DMS 273 (cell line): ENCODE results near the gene ABCB1.
A peak's percentile ranks its signal among the peaks of the same experiment; 100 is the strongest.

ENCODE experiments used
- DNase-seq: peaks from one replicate; lab custom pipeline; 2025; ENCODE audit not compliant: unreplicated experiment; lab: John Stamatoyannopoulos, UW

The ABCB1 gene

DNA sequence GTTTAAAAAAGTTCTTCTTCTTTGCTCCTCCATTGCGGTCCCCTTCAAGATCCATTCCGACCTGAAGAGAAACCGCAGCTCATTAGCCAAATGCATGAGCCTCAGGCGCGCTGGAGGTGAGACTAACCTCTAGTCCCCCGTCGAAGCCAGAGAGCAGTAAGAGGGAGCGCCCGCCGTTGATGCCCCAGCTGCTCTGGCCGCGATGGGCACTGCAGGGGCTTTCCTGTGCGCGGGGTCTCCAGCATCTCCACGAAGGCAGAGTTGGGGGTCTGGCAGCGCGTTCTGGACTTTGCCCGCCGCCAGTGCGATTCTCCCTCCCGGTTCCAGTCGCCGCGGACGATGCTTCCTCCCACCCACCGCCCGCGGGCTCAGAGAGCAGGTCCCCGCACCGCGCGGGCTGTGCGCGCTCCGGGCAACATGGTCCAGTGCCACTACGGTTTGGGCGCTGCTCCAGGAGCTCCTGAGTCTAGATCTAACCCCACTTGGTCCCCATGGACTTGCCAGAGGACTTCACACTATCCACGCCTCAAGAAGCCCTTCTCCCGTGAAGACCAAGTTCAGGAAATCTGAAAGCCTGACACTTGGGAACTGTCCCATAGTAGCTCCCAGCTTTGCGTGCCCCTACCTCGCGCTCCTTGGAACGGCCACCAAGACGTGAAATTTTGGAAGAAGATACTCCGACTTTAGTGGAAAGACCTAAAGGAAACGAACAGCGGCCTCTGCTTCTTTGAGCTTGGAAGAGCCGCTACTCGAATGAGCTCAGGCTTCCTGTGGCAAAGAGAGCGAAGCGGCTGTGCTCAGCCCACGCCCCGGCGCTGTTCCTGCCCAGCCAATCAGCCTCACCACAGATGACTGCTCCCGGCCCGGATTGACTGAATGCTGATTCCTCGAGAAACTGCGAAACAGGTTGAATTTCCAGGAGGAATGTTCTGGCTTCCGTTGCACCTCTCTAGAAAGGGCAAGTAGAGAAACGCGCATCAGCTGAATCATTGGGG, at the start of gene ABCB1:
Gene ABCB1, minus strand, starts transcription at position 755 of the 995 bp plus-strand sequence. Its CDS starts 700 bp downstream, at position 55.
- DNase-seq = peak; percentile 35

DNA sequence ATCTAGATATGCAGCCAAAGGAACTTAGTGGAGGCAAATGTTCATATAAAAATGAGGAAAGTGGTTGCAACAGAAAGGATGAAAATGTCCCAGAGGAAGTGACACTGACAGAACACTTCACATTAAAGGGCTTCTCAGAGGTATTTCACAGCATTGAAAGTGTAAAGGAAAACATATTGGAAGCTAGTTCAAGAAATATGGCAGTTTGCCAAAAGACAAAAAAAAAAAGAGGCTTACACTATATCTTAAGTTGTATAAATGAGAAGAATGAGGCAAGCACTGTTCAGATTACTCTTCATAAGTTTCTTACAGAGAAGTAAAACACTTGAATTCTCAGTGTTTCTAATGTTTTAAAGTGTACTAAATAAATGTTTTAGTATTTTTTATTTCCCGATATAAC, 47.6 kb upstream of the ABCB1 start:
- DNase-seq = peak; percentile 17

DNA sequence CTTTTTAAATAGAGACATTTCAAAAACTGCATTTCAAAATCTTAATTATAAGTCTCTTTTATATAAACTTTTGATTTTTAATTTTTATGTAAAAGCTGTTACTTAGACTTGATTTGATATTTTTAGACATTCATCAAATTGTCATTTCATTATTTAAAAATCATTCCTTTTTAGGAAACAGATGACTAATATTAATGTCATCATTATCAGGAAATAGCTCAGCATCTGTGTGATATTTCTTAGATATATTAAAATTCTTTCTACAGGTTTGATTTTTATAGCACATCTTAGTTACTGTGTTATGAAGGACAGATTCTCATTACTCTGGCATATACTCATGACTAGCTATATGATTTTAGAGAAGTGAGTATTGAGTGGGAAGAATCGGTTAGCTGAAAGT, 44.8 kb upstream of the ABCB1 start:
- DNase-seq = no peak

DNA sequence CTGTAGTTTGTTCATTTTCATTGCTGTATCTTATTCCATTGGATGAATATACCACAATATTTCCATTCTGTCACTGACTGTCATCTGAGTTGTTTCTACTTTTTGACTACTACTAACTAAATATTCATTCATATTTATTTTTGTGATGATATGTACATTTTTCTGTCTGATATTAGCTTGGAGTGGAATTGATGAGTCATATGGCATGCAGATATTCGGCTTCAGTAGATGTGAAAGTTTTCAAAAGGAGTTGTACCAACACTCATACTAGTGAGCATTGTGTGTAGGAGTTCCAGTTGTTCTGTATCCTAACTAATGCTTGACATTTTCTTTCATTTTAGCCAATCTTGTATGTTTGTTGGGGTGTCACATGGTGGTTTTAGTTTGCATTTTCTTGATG, 35.2 kb upstream of the ABCB1 start:
- no peak for DNase-seq

DNA sequence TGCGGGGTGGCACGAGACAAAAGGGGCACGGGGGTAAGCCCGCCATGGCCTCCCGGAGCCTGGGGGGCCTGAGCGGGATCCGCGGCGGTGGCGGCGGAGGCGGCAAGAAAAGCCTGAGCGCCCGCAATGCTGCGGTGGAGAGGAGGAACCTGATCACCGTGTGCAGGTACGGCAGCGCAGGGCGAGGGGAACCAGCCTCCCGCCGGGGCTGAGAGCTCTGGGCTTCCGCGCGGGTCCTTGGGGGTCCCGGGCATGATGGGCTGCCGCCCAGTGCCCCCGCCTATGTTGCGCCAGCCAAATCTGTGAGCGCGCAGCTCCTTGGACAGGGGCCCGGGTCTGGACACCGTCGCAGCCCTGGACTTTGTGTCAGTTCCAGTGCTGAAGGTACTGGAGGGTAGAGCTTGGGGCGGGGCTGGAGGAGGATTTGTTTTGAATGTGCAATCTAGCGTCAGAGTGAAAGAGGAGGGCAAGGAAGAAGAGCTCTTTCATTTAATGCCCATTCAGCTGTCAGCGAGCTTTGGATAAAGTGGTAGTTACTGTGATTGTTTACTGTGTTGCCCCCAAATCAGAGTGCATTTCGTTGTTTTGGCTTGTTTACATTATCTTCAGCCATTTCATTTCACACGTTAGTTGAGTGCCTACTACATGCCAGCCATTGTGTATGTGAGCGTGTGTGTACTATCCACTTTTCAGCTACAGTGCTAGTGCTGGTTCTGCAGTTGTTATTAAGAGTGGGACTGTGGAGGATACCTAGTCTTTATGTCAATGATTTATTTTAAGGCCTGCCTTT, 28.3 kb upstream of the ABCB1 start:
- peak; percentile 38 for DNase-seq

DNA sequence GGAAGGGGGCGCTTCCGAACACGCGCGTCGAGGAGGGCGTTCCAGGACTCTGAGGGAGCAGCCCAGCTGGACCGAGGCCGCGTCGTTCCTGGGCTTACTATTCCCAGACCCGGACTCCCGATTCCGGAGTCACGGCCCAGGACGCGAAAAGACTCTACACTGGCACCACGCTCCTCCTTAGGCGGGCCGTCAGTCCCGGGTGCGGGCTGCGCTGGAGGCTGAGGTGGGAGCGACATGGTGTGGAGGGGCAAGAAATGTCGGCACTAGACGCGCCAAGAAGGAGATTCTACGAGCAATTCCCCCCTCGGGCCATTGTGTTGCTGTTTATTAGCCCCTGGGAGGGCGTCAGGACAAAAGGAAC, 26.9 kb upstream of the ABCB1 start:
- peak; percentile 60 for DNase-seq

DNA sequence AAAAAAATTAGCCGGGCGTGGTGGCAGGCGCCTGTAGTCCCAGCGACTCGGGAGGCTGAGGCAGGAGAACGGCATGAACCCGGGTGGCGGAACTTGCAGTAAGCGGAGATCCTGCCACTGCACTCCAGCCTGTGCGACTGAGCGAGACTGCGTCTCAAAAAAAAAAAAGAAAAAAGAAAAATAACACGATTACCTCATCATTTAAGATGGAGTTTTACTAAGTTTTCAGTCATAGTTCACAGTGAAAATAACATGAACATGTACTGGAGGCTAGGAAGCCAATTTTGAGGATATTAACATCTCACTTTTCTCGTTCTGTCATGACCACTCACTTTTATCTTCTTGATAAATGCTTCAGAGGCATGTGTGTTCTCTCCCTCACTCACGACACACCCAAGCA, 24.4 kb upstream of the ABCB1 start:
- DNase-seq = no peak

DNA sequence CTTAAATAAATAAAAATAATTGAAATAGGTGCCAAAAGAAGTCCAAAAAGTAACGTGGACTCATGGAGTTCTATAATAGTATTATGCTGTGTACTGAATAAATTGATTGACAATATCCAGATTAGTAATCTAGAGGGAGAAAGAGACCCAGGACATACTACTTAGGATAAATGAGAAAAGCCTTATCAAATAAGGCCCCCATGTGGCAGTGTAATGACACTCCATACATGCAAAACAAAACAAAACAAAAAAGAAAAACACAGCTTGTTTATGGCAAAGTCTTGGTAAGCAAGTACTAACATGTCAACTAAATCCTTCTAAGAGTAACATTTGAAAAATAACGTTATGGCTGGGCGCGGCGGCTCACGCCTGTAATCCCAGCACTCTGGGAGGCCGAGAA, 23.9 kb upstream of the ABCB1 start:
- peak; percentile 10 for DNase-seq

DNA sequence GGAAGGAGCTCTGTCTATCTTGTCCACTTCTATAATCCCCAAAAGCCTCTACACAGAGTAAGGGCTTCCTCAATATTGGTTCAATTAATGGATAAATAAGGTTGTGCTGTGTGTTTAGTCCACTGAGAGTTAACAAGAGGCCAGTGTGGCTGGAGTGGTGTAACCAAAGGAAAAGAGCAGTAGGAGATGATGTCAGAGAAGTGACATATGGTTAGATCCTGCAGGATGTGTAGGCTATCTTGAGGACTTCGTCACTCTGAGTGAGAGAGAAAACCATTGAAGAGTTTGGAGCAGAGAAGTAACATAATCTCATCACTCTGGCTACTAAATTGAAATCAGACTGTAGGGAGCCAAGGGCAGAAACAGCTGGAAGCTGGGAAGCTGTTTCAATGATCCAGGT, 14.5 kb upstream of the ABCB1 start:
- no peak for DNase-seq

DNA sequence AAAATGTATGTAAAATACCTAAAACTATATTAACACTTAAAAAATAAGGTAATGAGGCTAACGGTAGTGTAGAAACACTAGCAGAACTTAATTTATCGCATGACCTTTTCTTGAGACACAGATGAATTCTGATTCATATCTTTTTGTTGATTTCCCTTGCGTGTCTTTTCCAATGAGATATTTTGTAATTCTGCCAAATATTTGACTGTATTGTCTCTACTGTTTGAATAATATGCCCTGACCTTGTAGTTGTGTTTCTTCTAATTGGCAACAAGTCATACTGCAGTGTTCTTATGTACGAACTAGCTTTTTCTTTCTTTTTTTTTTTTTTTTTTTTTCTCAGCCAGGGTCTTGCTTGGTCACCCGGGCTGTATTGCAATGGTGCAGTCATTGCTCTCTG, 9.2 kb upstream of the ABCB1 start:
- DNase-seq = no peak

DNA sequence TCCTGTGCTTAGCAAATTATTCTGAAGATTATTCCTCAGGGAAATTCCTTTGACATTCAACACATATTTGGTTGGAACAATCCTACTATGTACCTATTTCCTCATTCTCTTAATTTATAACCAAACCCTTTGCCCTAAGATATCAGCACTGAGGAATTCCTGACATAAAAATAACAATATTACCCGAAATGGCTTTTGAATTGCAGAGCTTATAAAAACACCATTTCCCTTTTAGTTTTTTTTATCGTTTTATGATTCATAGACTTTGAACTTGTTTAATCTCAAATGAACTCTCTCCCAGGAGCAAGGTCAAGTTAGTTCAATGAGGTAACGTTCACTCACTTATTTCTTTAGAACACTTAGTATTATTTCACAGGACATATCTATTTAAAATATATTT, 7.7 kb upstream of the ABCB1 start:
- DNase-seq = no peak

DNA sequence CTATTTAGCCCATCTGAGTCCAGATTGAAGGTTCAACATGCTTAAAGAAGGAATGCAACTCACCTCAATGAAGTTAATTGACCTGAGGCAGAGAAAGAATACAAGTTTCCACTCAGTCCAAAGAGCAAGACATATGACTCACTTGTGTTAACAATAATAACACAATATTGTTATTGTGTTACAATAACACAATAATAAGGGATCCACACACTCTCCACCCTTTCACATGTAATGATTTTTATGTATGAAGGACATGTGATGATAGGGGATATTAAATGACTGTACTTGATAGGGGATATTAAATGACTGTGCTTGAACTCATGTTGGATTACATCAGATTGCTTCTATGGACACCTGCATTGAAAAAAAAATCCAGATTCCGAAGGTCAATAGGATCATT, 3.6 kb upstream of the ABCB1 start:
- no peak for DNase-seq

DNA sequence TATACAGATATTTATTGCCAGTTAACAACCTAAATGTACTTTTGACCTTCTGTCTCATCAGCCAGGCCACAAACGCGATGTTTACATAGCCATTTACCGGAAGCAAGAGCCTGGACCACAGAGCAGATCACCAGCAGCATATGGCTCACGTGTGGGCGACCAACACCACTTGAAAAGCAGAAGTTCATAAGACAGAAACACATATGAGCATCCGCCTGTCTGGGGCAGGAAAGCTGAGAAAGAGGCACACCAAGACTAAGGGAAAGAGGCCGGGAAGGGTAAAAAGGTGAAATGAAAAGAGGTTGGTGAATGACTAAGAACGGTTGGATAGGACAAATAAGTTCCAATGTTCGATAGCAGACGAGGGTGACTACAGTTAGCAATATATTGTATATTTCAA, 1.3 kb downstream of the ABCB1 start:
- DNase-seq = no peak

DNA sequence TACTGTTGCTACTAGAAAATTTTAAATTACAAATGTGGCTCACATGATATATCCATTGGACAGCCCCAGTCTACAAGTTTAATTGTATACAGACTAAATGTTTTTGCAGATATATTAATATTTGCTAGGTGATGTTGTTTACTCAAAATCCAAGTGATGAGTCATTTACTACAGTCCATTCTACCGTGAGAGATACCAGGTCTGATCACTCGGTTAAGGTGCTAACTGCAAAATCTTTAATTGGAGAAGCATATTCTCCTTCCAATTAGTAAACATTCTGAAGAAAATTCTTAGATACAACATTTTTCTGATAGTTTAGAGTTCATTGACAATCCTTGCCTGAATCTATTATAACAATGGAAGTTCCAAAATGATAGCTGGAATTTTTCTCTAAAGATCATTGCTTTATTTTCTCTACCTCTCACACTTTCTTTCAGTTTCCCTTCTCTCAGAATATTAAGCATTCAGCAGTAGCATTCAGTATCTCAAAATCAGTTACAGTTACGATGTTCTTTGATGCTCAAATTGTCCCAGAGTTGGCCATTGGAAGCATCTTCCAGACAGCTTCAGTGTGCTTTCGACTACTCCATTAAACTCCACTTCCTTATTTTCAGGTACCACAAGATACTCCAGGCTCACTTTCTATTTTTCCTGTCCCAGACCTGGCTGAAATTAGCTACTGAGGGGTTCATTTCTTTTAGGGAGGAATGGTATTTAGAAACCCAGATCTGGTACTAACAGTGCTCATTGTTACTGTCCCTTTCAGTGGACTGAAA, 2.3 kb downstream of the ABCB1 start:
- no peak for DNase-seq

DNA sequence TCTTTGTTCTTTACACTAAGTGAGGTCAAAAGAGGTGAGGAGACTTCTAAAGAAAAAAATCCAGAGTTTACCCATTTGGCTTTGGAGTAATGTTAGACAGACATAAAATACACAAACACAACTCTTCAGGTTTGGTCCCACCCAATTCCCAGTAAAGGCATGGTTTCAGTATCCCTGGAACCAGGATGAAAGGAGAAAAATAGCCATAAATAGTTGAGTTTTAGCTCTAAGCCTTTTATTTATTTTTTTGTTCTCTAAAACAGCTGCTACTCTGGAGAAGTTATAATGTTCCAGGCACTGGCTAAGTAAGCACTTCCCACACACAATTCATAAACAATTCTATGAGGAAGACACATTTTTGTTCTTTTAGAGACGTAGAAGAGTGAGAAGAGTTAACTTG, 4.0 kb downstream of the ABCB1 start:
- no peak for DNase-seq

DNA sequence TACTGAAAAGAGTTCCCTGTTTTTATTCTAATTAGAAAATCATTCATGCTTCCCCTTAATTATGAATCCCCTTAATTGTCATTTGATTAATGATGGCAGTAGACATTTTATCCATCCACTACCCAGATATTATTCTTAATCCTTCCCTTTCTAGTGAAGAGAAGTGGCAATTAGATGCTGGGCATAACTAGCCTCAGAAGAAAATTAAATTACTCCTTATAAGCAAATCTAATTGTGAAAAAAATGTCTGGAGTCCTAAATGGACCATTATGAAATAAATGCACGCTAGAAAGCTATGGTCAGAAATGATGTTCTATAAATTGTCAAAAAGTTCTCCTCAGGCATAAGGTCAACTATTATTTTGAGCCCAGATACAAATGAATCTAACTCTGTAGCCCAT, 4.5 kb downstream of the ABCB1 start:
- DNase-seq = no peak

DNA sequence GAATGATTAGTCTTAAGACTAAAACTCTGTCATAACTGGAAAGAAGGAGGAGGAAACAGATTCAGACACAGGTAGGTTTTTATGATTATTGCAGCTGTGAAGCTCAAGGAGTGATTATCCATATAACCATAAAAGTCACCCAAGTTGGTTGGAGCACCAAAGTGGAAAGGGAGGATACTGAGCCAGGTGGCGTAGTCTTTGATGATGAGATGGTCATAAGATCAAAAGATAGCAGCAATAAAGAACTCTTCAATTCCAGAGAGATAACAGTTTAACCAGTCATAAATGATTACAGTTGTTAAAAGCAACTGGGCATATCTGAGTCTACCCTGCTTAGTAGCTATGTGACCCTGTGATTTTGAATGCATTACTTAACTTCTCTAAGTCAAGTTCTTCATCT, 8.4 kb downstream of the ABCB1 start:
- DNase-seq = no peak

DNA sequence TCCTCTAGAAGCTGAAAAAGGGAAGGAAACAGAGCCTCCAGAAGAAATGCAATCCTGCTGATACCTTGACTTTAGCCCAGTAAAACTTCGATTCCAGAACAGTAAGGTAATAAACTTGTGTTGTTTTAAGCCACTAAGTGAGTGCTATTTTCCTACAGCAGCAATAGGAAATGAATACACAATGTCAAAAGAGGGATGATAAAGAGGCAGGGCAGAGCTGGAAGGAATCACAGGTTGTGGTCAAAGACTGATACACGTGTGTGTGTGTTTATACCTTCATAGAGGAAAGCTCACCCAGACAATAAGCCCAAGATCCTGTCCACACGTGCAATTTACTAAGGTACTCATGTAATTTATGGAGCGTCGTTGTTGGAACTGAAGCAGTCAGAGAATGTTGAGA, 9.5 kb downstream of the ABCB1 start:
- no peak for DNase-seq

DNA sequence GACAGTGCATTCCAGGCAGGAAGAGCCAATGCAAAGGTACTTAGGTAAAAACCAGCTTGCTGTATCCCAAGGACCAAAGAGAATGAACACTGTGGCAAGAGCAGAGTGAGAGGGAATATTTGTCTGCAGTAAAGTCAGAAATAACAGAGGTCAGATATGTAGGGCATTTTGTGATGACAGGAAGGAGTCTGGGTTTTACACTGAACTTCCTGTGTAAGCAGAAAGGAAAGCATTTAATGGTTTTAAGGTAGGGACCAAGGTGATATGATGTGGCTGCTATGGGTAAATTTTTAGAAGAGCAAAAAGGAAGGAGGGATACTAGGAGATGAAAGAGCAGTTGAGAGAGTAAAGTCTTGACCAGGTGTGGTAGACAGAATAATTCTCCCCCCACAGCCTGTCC, 10.1 kb downstream of the ABCB1 start:
- DNase-seq = no peak

DNA sequence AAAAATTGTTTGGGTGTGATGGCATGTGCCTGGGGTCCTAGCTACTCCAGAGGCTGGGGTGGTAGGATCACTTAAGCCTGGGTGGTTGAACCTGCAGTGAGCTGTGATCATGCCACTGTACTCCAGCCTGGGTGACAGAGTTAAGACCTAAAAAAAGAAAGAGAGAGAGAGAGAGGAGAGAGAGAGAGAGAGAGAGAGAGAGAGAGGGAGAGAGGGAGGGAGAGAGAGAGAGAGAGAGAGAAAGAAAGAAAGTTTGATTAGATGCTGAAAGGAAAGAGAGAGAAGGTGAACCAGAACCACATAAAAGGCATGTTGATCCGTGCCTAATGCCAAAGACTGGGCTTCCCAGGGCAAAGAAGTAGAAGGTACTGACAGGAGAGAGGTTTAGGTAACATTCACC, 11.1 kb downstream of the ABCB1 start:
- no peak for DNase-seq

DNA sequence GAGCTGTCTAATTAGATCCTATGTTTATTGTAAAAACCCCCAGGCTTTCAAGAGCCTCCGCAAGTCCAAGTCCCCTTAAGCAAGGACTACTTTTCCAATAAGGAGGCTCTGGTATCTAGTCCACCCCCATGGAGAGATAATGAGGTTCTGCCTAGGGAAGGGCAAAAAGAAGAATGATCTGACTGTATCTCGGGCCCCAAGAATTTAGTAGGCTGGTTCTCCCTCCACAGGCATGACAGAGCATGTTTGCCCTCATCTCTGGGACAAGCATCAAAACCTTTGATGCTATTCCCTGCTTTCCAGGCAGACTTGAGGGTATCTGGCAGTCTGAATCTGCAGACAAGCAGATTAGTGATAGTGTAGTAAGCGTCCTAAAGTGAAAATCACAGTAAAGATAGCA, 19.0 kb downstream of the ABCB1 start:
- DNase-seq = no peak
